ENCODE measurements around the gene PLN.

Gene PLN

DNA sequence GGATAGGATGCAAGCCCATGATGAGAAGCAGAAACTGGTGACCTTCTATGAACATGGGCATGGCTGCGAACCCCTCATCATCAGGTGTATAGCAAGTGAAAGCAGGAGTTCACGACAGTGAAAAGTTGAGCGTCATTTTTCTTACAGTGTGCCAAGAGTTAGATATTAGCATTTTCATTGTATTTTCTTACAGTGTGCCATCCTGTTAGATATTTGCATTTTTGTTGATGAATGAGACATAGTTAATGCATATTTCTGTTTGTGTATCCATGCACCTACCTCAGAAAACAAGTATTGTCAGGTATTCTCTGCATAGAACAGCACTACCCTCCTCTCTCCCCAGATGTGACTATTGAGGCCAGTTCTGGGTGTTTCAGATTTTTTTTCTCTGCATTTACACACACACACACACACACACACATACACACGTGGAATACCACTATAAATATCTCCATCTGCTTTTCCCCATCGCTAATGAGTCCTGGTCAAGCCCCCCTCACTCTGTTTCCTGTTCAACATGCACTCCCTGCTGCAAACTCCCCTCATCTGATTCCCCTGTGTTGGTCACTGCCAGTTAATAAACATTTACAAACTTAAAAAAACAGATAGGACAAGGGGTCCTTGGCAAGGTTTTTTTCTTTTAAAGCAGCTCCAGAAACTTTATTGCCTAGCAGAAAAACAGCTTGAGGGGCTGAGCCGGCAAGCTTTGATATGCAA lies 41.7 kb downstream of the PLN start:
- TF ChIP-seq, protein P1, sequence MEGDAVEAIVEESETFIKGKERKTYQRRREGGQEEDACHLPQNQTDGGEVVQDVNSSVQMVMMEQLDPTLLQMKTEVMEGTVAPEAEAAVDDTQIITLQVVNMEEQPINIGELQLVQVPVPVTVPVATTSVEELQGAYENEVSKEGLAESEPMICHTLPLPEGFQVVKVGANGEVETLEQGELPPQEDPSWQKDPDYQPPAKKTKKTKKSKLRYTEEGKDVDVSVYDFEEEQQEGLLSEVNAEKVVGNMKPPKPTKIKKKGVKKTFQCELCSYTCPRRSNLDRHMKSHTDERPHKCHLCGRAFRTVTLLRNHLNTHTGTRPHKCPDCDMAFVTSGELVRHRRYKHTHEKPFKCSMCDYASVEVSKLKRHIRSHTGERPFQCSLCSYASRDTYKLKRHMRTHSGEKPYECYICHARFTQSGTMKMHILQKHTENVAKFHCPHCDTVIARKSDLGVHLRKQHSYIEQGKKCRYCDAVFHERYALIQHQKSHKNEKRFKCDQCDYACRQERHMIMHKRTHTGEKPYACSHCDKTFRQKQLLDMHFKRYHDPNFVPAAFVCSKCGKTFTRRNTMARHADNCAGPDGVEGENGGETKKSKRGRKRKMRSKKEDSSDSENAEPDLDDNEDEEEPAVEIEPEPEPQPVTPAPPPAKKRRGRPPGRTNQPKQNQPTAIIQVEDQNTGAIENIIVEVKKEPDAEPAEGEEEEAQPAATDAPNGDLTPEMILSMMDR (IDR thresholded peaks at IDR 0.05; ENCODE audit: low read depth, low read length): no peak
- in situ Hi-C loops (cut with HindIII; ENCODE audit: low sequenced_read_pairs): no loop called here
- DNase-seq (ENCODE audit: low read depth, low spot score): no peak
- no peak overlapping the region for H3K4me3 ChIP-seq (ENCODE audit: low read depth, low read length)

DNA sequence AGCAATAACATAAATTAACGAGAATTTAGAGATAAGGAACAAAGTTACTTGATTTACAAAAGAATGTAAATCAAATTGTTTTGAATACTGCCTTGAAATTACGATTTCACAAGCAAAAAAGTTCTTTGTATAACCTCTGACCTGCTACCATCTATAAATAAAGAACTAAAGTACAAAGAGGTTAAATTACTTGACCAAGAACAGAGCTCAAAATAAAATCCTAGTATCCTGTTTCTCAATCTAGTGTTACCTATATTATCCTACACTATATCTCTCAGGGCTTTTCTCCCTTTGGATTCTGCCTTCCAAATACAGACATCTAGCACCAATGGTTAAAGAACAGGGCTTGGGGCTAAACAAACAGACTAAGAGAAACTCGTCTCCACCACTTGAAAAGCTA lies 43.8 kb downstream of the PLN start:
- TF ChIP-seq, protein P1 (IDR thresholded peaks at IDR 0.05; ENCODE audit: low read depth, low read length): no peak
- no peak overlapping the region for H3K4me3 ChIP-seq (ENCODE audit: low read depth, low read length)
- DNase-seq (ENCODE audit: low read depth, low spot score): no peak
- in situ Hi-C loops (cut with HindIII; ENCODE audit: low sequenced_read_pairs): no loop called here

DNA sequence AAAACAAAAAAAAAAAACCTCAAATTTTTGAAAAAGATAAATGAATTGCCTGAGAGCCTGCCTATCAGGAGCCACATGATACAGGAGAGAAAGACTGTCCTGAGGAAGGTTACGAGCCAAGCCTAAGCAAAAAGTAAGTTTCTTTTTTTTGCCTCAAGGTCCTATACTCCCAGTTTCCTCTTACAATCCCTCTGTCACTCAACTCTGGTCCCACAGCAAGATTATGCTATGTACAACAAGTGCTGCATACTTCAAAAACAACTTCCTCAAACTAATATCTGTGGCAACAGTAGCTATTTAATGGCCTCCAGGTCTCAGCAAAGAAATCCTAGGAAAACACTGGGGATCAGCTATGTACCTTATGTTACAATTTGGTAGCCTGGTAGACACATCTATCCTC lies 46.8 kb downstream of the PLN start:
- in situ Hi-C loops (cut with HindIII; ENCODE audit: low sequenced_read_pairs): no loop called here
- no peak for DNase-seq (ENCODE audit: low read depth, low spot score)
- TF ChIP-seq, protein P1 (IDR thresholded peaks at IDR 0.05; ENCODE audit: low read depth, low read length): no peak
- H3K4me3 ChIP-seq (ENCODE audit: low read depth, low read length): no peak overlapping the region

DNA sequence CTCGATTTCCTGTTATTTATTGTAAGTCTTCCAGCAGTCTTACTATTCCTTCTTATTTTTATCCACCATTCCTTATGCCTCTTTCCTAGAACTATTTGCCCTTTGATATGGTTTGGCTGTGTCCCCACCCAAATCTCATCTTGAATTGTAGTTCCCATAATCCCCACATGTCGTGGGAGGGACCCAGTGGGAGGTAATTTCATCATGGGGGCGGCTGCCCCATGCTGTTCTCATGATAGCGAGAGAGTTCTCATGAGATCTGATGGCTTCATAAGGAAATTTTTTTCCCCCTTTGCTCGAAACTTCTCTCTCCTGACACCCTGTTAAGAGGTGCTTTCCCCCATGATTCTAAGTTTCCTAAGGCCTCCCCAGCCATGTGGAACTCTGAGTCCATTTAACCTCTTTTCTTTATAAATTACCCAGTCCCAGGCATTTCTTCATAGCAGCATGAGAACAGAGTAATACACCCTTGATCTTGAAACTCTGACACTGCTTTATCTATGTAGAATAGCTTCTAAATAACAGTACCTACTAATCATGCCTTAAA lies 48.8 kb downstream of the PLN start:
- TF ChIP-seq, protein P1 (IDR thresholded peaks at IDR 0.05; ENCODE audit: low read depth, low read length): no peak
- in situ Hi-C loops (cut with HindIII; ENCODE audit: low sequenced_read_pairs): no loop called here
- no peak overlapping the region for H3K4me3 ChIP-seq (ENCODE audit: low read depth, low read length)
- DNase-seq (ENCODE audit: low read depth, low spot score): no peak

DNA sequence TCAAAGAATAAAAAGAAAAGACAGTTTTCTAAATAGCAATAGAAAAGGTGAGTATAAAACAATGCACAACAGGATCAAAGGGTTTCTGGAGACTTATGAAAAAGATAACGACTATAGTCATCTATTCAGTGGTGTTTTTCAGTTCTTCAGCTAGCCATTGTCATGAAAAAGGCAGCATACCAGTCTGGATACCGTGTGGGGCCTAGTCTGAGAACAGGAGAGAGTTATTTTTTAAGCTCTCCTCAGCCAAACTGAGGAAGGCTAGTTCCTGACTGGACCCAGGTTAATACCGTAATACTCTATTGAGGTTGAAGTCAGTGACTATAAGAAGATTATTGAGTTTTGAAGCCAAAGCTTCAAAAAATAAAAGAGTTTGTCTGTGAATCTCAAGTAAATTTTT lies 49.5 kb downstream of the PLN start:
- no peak overlapping the region for H3K4me3 ChIP-seq (ENCODE audit: low read depth, low read length)
- TF ChIP-seq, protein P1 (IDR thresholded peaks at IDR 0.05; ENCODE audit: low read depth, low read length): no peak
- DNase-seq (ENCODE audit: low read depth, low spot score): no peak
- in situ Hi-C loops (cut with HindIII; ENCODE audit: low sequenced_read_pairs): no loop called here

DNA sequence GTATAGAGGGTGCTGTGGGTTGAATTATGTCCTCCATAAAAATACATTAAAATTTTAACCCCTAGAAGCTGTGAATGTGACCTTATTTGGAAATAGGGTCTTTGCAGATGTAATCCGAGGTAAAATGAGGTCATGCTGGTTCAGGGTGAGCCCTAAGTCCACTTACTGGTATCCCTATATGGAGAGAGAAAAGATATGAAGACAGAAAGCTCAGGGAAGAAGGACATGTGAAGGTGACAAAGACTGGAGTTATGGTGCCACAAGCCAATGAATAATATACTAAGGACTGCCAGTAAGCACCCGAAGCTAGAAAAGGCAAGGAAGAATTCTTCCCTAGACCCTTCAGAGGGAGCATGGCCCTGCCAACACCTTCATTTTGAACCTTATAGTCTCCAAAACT lies 50.2 kb downstream of the PLN start:
- in situ Hi-C loops (cut with HindIII; ENCODE audit: low sequenced_read_pairs): no loop called here
- no peak for DNase-seq (ENCODE audit: low read depth, low spot score)
- no peak overlapping the region for H3K4me3 ChIP-seq (ENCODE audit: low read depth, low read length)
- TF ChIP-seq, protein P1 (IDR thresholded peaks at IDR 0.05; ENCODE audit: low read depth, low read length): no peak
